ENCODE results near the gene SEC14L1.

Gene SEC14L1

GRCh38 chr17:77165577-77165976 is 24.8 kb downstream of the SEC14L1 start:
- DNase-seq: no peak

GRCh38 chr17:77167472-77168306 is 26.9 kb downstream of the SEC14L1 start:
- no peak for DNase-seq

GRCh38 chr17:77173104-77173503 is 32.3 kb downstream of the SEC14L1 start:
- DNase-seq: no peak

GRCh38 chr17:77174928-77175661 is 34.3 kb downstream of the SEC14L1 start:
- DNase-seq: no peak

- DNase-seq: no peak
These were observed 36.4 kb downstream of the SEC14L1 start for GRCh38 chr17:77177002-77177741.

- DNase-seq: no peak
These were observed 37.3 kb downstream of the SEC14L1 start for GRCh38 chr17:77178050-77178449.

GRCh38 chr17:77178563-77178962 is 37.8 kb downstream of the SEC14L1 start:
- DNase-seq: no peak

- DNase-seq: no peak
These were observed 40.0 kb downstream of the SEC14L1 start for GRCh38 chr17:77180503-77181357.

- peak; percentile 24 for DNase-seq
These were observed 41.7 kb downstream of the SEC14L1 start for GRCh38 chr17:77182205-77183172.

- DNase-seq: no peak
These were observed 43.7 kb downstream of the SEC14L1 start for GRCh38 chr17:77184474-77184873.

- no peak for DNase-seq
These were observed 44.4 kb downstream of the SEC14L1 start for GRCh38 chr17:77185137-77185536.

GRCh38 chr17:77186141-77186604 is 45.4 kb downstream of the SEC14L1 start:
- no peak for DNase-seq

GRCh38 chr17:77188084-77189066 is 47.6 kb downstream of the SEC14L1 start:
- no peak for DNase-seq

- DNase-seq: no peak
These were observed 48.4 kb downstream of the SEC14L1 start for GRCh38 chr17:77189148-77189547.

- DNase-seq: no peak
These were observed 49.8 kb downstream of the SEC14L1 start for GRCh38 chr17:77190576-77190975.

GRCh38 chr17:77191244-77191643 is 50.5 kb downstream of the SEC14L1 start:
- no peak for DNase-seq

- DNase-seq: no peak
These were observed 52.9 kb downstream of the SEC14L1 start for GRCh38 chr17:77193653-77194052.

- DNase-seq: no peak
These were observed 53.4 kb downstream of the SEC14L1 start for GRCh38 chr17:77194179-77194578.

- DNase-seq: no peak
These were observed 55.5 kb downstream of the SEC14L1 start for GRCh38 chr17:77196251-77196650.

GRCh38 chr17:77197115-77197514 is 56.3 kb downstream of the SEC14L1 start:
- DNase-seq: no peak
